Neural cell (in vitro differentiated cells): ENCODE measurements around the gene LKAAEAR1.

Experiments used
- RAD21 ChIP-seq: fragments of 450-650 bp; conservative IDR thresholded peaks from 2 replicates; pipeline ENCODE4 v1.6.1; 2014; ENCODE audit warnings: antibody characterized with exemption, mild to moderate bottlenecking, moderate library complexity
- TF ChIP-seq, protein P1 (sequence below): fragments of 450-650 bp; IDR thresholded peaks from 2 replicates; pipeline ENCODE4 v1.5.1; 2014; ENCODE audit warnings: antibody characterized with exemption, mild to moderate bottlenecking, moderate library complexity; ENCODE audit not compliant: poor library complexity, severe bottlenecking

DNA sequence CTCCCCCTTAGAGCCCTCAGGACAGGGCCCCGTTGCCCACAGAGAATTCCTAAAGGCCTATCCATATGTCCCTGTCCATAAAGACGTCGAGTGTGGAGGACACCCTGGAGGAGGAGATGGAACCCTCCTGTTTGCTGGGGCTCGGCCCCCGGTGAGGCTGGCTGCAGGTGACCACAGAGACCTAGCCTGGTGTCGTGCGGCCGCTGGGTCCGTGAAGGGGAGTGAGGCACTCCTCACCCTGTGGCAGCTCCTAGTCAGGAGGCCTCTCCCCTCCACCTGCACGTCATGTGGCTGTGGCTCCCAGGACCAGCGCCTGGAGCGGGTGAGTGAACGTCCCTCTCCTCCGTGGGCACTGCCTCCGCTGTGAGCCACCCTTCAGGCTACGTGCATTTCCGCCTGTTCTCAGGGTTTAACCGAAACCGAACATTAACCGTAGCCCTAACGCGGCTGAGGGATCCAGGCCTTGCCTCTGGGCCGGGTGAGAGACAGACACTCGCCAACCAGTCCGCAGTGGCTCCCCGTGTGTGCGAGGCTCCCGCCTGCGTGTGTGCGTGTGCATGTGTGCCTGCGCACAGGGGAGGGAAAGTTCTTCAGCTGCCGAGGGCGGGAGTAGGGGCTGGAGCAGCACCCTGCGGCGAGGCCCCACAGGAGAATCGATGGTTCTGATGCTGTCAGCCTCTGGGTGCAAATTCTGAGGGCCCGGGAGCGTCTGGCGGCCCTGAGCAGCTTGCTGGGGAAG is 27.1 kb downstream of the LKAAEAR1 start:
- TF ChIP-seq, protein P1, sequence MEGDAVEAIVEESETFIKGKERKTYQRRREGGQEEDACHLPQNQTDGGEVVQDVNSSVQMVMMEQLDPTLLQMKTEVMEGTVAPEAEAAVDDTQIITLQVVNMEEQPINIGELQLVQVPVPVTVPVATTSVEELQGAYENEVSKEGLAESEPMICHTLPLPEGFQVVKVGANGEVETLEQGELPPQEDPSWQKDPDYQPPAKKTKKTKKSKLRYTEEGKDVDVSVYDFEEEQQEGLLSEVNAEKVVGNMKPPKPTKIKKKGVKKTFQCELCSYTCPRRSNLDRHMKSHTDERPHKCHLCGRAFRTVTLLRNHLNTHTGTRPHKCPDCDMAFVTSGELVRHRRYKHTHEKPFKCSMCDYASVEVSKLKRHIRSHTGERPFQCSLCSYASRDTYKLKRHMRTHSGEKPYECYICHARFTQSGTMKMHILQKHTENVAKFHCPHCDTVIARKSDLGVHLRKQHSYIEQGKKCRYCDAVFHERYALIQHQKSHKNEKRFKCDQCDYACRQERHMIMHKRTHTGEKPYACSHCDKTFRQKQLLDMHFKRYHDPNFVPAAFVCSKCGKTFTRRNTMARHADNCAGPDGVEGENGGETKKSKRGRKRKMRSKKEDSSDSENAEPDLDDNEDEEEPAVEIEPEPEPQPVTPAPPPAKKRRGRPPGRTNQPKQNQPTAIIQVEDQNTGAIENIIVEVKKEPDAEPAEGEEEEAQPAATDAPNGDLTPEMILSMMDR: no peak
- TF ChIP-seq RAD21: no peak
